Heart right ventricle (tissue), 16 donors: ENCODE results near the gene TMEM269. TPM values are rescaled to one million over a fixed set of nuclear protein-coding genes. Genes with fewer than 3 reads are reported as not detected.
A peak's percentile ranks its signal among the peaks of the same experiment; 100 is the strongest.

Source experiments
- ATAC-seq, 8 donors: fragments of 200-7000 bp; cut with Tn5 transposase; one replicate each; pipeline ENCODE4 v1.9.1; 2020; ENCODE audit warnings: mild to moderate bottlenecking in 8 of 8, moderate library complexity in 8 of 8, moderate number of reproducible peaks in 1 of 8
- DNase-seq, 2 donors: peaks; one replicate each; pipeline ENCODE4 v3.0.0-alpha.2; 2020
- H3K27ac ChIP-seq, 10 donors: fragments of 200-600 bp; sonication (generic) in 2 of 10; one replicate each; pipeline versions ENCODE4 v1.5.0 to v1.8.0; 2020 to 2022; ENCODE audit warnings: mild to moderate bottlenecking in 3 of 10
- H3K27me3 ChIP-seq, 7 donors: fragments of 200-600 bp; one replicate each; pipeline ENCODE4 v1.8.0; 2021 to 2022; ENCODE audit warnings: mild to moderate bottlenecking in 2 of 7
- H3K36me3 ChIP-seq, 9 donors: fragments of 200-600 bp; sonication (generic) in 1 of 9; one replicate each; pipeline versions ENCODE4 v1.5.0 to v1.8.0; 2020 to 2022; ENCODE audit warnings: mild to moderate bottlenecking in 2 of 9
- H3K4me1 ChIP-seq, 9 donors: fragments of 200-600 bp; sonication (generic) in 1 of 9; one replicate each; pipeline versions ENCODE4 v1.5.0 to v1.8.0; 2020 to 2022; ENCODE audit warnings: mild to moderate bottlenecking in 4 of 9
- H3K4me3 ChIP-seq, 10 donors: fragments of 200-600 bp; sonication (generic) in 2 of 10; one replicate each; pipeline versions ENCODE4 v1.5.0 to v1.8.0; 2020 to 2022; ENCODE audit warnings: mild to moderate bottlenecking in 7 of 10, moderate library complexity in 2 of 10
- H3K9me3 ChIP-seq, 11 donors: fragments of 200-600 bp in 10 of 11; sonication (generic) in 2 of 11; one replicate each; pipeline versions ENCODE4 v1.5.0 to v1.8.0; 2013 to 2022; ENCODE audit warnings: mild to moderate bottlenecking in 2 of 11, control low read depth in 1 of 11, moderate library complexity in 1 of 11
- CTCF ChIP-seq, 9 donors: fragments of 200-600 bp; sonication (generic) in 2 of 9; IDR thresholded peaks; one replicate each; pipeline versions ENCODE4 v1.5.0 to v1.8.0; 2021 to 2022; ENCODE audit warnings: antibody characterized with exemption in 9 of 9, mild to moderate bottlenecking in 5 of 9, moderate library complexity in 1 of 9
- WGBS, 2 donors: extraction: QIAGEN DNeasy Blood & Tissue Kit; methylation state at CpG; one replicate each; pipeline ENCODE4 v1.1.7; 2013; ENCODE audit warnings: inconsistent platforms in 1 of 2; 5-methylcytosine and 5-hydroxymethylcytosine counted together
- intact Hi-C, 10 donors: fragments of 100-400 bp; cut with DNase I; formaldehyde crosslinking; loops; one replicate each; pipeline versions ENCODE4 v1.11.1 to v1.14.2; 2022
- polyA plus RNA-seq, 2 donors: library from polyadenylated mRNA; stranded (reverse); fragments of 200-250 nt; gene quantifications; one replicate each; pipeline ENCODE4 v1.2.3, GENCODE V29; 2013
- total RNA-seq, 10 donors: library from RNA; stranded (reverse); fragmentation: NEBNext Ultra II Directional in 3 of 10; extraction: Animal tissue kit (Norgen Biotek cat#: 25700) in 3 of 10; gene quantifications; one replicate each; pipeline versions ENCODE4 v1.2.1 to v1.2.4, GENCODE V29; 2021 to 2023
- donor health status: Arrhythmogenic right ventricular cardiomyopathy.
- donor health status: ischemic (EF 13 %, LVEDD 7.1; RV severe dilation, severe dysfunction).
- donor health status: healthy with polysubstance abuse.
- donor health status: DM: no; HTN: yes; CAD: no.
- donor health status: DM: no; HTN: no; CAD: no.
- donor health status: ischemic (EF 25% LVEDD 6.9; RV normal size, moderate dysfunction).
- donor health status: ischemic (EF 25% LVEDD 5.7; RV mildly dilated, moderate dysfunction).
- donor health status: healthy.
- donor health status: DM: yes; HTN: yes; CAD: no.
- donor health status: Ischemic cardiomyopathy.
- donor health status: ischemic (EF 35%, LVEDD 5.7; RV mildly dilated, moderate dysfunction).
- donor health status: nonischemic (EF 11% LVEDD 7.7; RV severe dilation, severe dysfunction).
- donor health status: DM: yes; HTN: yes; CAD: no.
- donor health status: PGD.
- donor health status: ischemic (EF 29% LVEDD 5.4; RV normal size, mild dysfunction).
- donor health status: nonischemic (EF 23%, LVEDD 6.1; RV moderate dilation, normal function).

TMEM269 gene
- total and polyA plus RNA-seq, 12 donors = 0.01 to 0.09 (median 0.07) TPM; not detected in 9

GRCh38 chr1:42846257-42847110, 61.7 kb downstream of the TMEM269 start, which contains the start of gene ZNF691:
TSS of gene ZNF691 (plus strand) at chr1:42846613. CDS start at chr1:42849659, 3,046 bp downstream.
- intact Hi-C loops = loop anchor here in 2 of 10 donors (1.0 to 2.0 kb wide), 3 partner anchors 30 to 80 kb away; partner anchors contain the start of genes C1orf50 (in 2 of the 2), P3H1 (in 2 of the 2), ERMAP (in 1 of the 2) and SVBP (in 1 of the 2)
- peaks cover 0 to 7% (median 0%) of the 10 kb centered on the region in 11 donors for H3K9me3 ChIP-seq
- H3K27me3 ChIP-seq = no peaks in the 10 kb centered on the region
- H3K4me3 ChIP-seq = peak within 1 kb of the TSS; percentile 65 to 97 (median 87)
- ATAC-seq (peak; percentile 97 to 99 (median 99)), DNase-seq (peak; percentile 88 to 97)
- TF ChIP-seq CTCF (IDR thresholded peaks at IDR 0.05) = peak in 8 of 9 donors; percentile 37 to 76 (median 48)
- H3K4me1 ChIP-seq = peaks cover 5 to 29% (median 19%) of the 10 kb centered on the region in 9 donors
- WGBS, 2 donors = 1% methylated on average over 50 of the region's 50 CpGs
- peaks cover 0 to 50% (median 13%) of the 10 kb centered on the region in 9 donors for H3K36me3 ChIP-seq
- peak within 1 kb of the TSS; percentile 8 to 97 (median 92) for H3K27ac ChIP-seq

GRCh38 chr1:42847111-42847595, 62.4 kb downstream of the TMEM269 start:
- ATAC-seq = peak in 2 of 8 donors; percentile 4 to 23
- TF ChIP-seq CTCF (IDR thresholded peaks at IDR 0.05) = no peak
- DNase-seq = no peak
- H3K9me3 ChIP-seq = peaks cover 0 to 12% (median 0%) of the 10 kb centered on the region in 11 donors
- peak overlapping the region; percentile 65 to 97 (median 87) for H3K4me3 ChIP-seq
- intact Hi-C loops = loop anchor here in 2 of 10 donors (2.0 kb wide), 2 partner anchors 30 to 80 kb away; partner anchors contain the start of genes C1orf50 (in 1 of the 2), ERMAP (in 1 of the 2), P3H1 (in 1 of the 2) and SVBP (in 1 of the 2)
- 7 to 12% methylated on average over 6 of the region's 6 CpGs for WGBS, 2 donors
- H3K4me1 ChIP-seq = peaks cover 5 to 29% (median 19%) of the 10 kb centered on the region in 9 donors
- peaks cover 0 to 51% (median 20%) of the 10 kb centered on the region in 9 donors for H3K36me3 ChIP-seq
- peak overlapping the region in 9 of 10 donors; percentile 87 to 97 (median 92) for H3K27ac ChIP-seq
- H3K27me3 ChIP-seq = no peaks in the 10 kb centered on the region

GRCh38 chr1:42847721-42848460, 63.1 kb downstream of the TMEM269 start:
- peaks cover 5 to 29% (median 19%) of the 10 kb centered on the region in 9 donors for H3K4me1 ChIP-seq
- no peak for ATAC-seq
- peak overlapping the region in 3 of 10 donors; percentile 70 to 96 (median 73) for H3K4me3 ChIP-seq
- peaks cover 0 to 45% (median 20%) of the 10 kb centered on the region in 9 donors for H3K36me3 ChIP-seq
- H3K27ac ChIP-seq = peak overlapping the region in 1 of 10 donors; percentile 94
- H3K27me3 ChIP-seq = no peaks in the 10 kb centered on the region
- 74 to 83% methylated on average over 6 of the region's 6 CpGs for WGBS, 2 donors
- intact Hi-C loops = loop anchor here in 2 of 10 donors (2.0 kb wide), 2 partner anchors 31 to 81 kb away; partner anchors contain the start of genes C1orf50 (in 1 of the 2), ERMAP (in 1 of the 2), P3H1 (in 1 of the 2) and SVBP (in 1 of the 2)
- DNase-seq = no peak
- TF ChIP-seq CTCF (IDR thresholded peaks at IDR 0.05) = no peak
- H3K9me3 ChIP-seq = peaks cover 0 to 12% (median 0%) of the 10 kb centered on the region in 11 donors
